WTC11 (cell line): ENCODE results near the gene BCAS1.

ENCODE experiments used
- ATF3 ChIP-seq: sonication (generic); formaldehyde crosslinking; conservative IDR thresholded peaks from 2 replicates; pipeline ENCODE4 v1.8.1; 2022; ENCODE audit warnings: mild to moderate bottlenecking, missing genetic modification reagents
- CTCF ChIP-seq: fragments of 200-600 bp; IDR thresholded peaks from 2 replicates; pipeline ENCODE4 v1.8.0; 2022; ENCODE audit warnings: antibody characterized with exemption
- FOXK1 ChIP-seq: sonication (generic); formaldehyde crosslinking; IDR thresholded peaks from 2 replicates; pipeline ENCODE4 v1.8.0; 2022; ENCODE audit warnings: mild to moderate bottlenecking, moderate library complexity, missing genetic modification reagents
- JUN ChIP-seq: sonication (generic); formaldehyde crosslinking; IDR thresholded peaks from 2 replicates; pipeline ENCODE4 v1.8.0; 2023; ENCODE audit warnings: mild to moderate bottlenecking, missing genetic modification reagents
- RELA ChIP-seq: sonication (generic); formaldehyde crosslinking; IDR thresholded peaks from 2 replicates; pipeline ENCODE4 v1.8.1; 2022; ENCODE audit warnings: missing genetic modification reagents, mild to moderate bottlenecking, borderline replicate concordance
- TEAD4 ChIP-seq: sonication (generic); formaldehyde crosslinking; IDR thresholded peaks from 2 replicates; pipeline ENCODE4 v1.8.0; 2022; ENCODE audit warnings: mild to moderate bottlenecking, missing genetic modification reagents
- TP53 ChIP-seq: sonication (generic); formaldehyde crosslinking; IDR thresholded peaks from 2 replicates; pipeline ENCODE4 v1.8.1; 2023; ENCODE audit warnings: mild to moderate bottlenecking, missing genetic modification reagents
- USF1 ChIP-seq: sonication (generic); formaldehyde crosslinking; IDR thresholded peaks from 2 replicates; pipeline ENCODE4 v1.8.0; 2022; ENCODE audit warnings: mild to moderate bottlenecking, missing genetic modification reagents
- USF2 ChIP-seq: sonication (generic); formaldehyde crosslinking; IDR thresholded peaks from 2 replicates; pipeline ENCODE4 v1.8.1; 2023; ENCODE audit warnings: mild to moderate bottlenecking, missing genetic modification reagents, moderate library complexity
- ZNF317 ChIP-seq: sonication (generic); formaldehyde crosslinking; IDR thresholded peaks from 2 replicates; pipeline ENCODE4 v1.8.1; 2023; ENCODE audit warnings: low read depth, mild to moderate bottlenecking, moderate library complexity, missing genetic modification reagents, borderline replicate concordance
- ZNF512 ChIP-seq: sonication (generic); formaldehyde crosslinking; IDR thresholded peaks from 2 replicates; pipeline ENCODE4 v1.8.1; 2022; ENCODE audit warnings: missing genetic modification reagents, borderline replicate concordance

- TF ChIP-seq FOXK1 (CRISPR knock-in tag) (no peak), CTCF (no peak), TEAD4 (CRISPR knock-in tag) (no peak), ZNF317 (no peak), ATF3 (CRISPR knock-in tag) (no peak), TP53 (CRISPR knock-in tag) (no peak), USF1 (no peak), JUN (no peak), RELA (CRISPR knock-in tag) (no peak), USF2 (CRISPR knock-in tag) (no peak), ZNF512 (CRISPR knock-in tag) (no peak)
Observed at GRCh38 chr20:54038961-54039360, 31.4 kb downstream of the BCAS1 start.
